Measurements from ENCODE around the gene BOC. TPM values are rescaled to one million over a fixed set of nuclear protein-coding genes. Genes with fewer than 3 reads are reported as not detected.

The BOC gene
- total RNA-seq, 1 experiment from 2014 or later: 7.3 TPM

DNA sequence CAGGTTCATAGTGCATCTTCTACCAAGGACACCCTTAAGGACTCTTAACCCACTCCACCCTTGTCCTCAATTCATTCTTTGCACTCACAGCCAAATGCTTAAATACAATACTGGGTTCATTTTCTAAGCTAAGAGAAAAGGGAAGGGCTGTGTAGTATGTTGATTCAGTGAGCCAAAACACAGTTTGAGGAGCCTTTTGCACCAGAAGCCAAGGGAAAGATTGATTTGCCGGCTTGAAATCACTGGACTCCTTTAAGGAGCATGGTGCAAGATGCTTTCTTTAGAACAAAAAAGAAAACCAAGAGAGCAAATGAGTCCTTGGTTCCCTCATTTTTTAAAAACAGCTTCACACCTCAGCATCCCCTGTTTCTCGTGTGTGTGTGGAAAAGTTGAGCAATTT is 47.8 kb downstream of the BOC start:
- H3K9ac ChIP-seq (ENCODE audit: low read length): no peak overlapping the region
- no peaks in the 10 kb centered on the region for H3K4me1 ChIP-seq (ENCODE audit: insufficient read depth, low read length)
- ATAC-seq: no peak
- no peaks in the 10 kb centered on the region for H3K27me3 ChIP-seq (ENCODE audit: low read length)
- H3K79me2 ChIP-seq (ENCODE audit: low read length): no peaks in the 10 kb centered on the region
- no peak overlapping the region for H2AFZ ChIP-seq (ENCODE audit: low read length)
- TF ChIP-seq EZH2phosphoT487 (IDR thresholded peaks at IDR 0.05; ENCODE audit: borderline replicate concordance, low read length): no peak
- TF ChIP-seq CTCF (conservative IDR thresholded peaks at IDR 0.05; ENCODE audit: low read depth, low read length): no peak
- no peak for TF ChIP-seq EZH2 (IDR thresholded peaks at IDR 0.05; ENCODE audit: low read length, unreplicated experiment)
- intact Hi-C loops (cut with micrococcal nuclease): no loop called here
- H3K36me3 ChIP-seq (ENCODE audit: low read depth, low read length): no peaks in the 10 kb centered on the region
- H3K9me3 ChIP-seq (ENCODE audit: low read length): no peaks in the 10 kb centered on the region
- no peak overlapping the region for H3K4me2 ChIP-seq (ENCODE audit: low read length)
- ChIA-PET POLR2A (ENCODE audit: unreplicated experiment) (no interaction called here), CTCF (no interaction called here)
- no peak for DNase-seq
- H3K4me3 ChIP-seq (ENCODE audit: low read length): no peak overlapping the region
- BruUV-seq (replicated peaks): no TSS peak
- no peaks in the 10 kb centered on the region for H3F3A ChIP-seq (ENCODE audit: low read length, unreplicated experiment)
- H3K27ac ChIP-seq (ENCODE audit: low read length): no peak overlapping the region
- no peaks in the 10 kb centered on the region for H4K20me1 ChIP-seq (ENCODE audit: low read length)
- H3K9me2 ChIP-seq (replicated peaks; ENCODE audit: low read length): no peaks in the 10 kb centered on the region

- H3K79me2 ChIP-seq (ENCODE audit: low read length): no peaks in the 10 kb centered on the region
- H3K27ac ChIP-seq (ENCODE audit: low read length): no peak overlapping the region
- TF ChIP-seq CTCF (conservative IDR thresholded peaks at IDR 0.05; ENCODE audit: low read depth, low read length) (no peak), EZH2phosphoT487 (IDR thresholded peaks at IDR 0.05; ENCODE audit: borderline replicate concordance, low read length) (no peak), EZH2 (IDR thresholded peaks at IDR 0.05; ENCODE audit: low read length, unreplicated experiment) (no peak)
- no peaks in the 10 kb centered on the region for H3K9me2 ChIP-seq (replicated peaks; ENCODE audit: low read length)
- ChIA-PET POLR2A (ENCODE audit: unreplicated experiment) (no interaction called here), CTCF (no interaction called here)
- no peaks in the 10 kb centered on the region for H3K36me3 ChIP-seq (ENCODE audit: low read depth, low read length)
- H3K27me3 ChIP-seq (ENCODE audit: low read length): no peaks in the 10 kb centered on the region
- H3K4me1 ChIP-seq (ENCODE audit: insufficient read depth, low read length): no peaks in the 10 kb centered on the region
- no peaks in the 10 kb centered on the region for H4K20me1 ChIP-seq (ENCODE audit: low read length)
- DNase-seq: no peak
- BruUV-seq (replicated peaks): no TSS peak
- no peak overlapping the region for H3K4me3 ChIP-seq (ENCODE audit: low read length)
- H3F3A ChIP-seq (ENCODE audit: low read length, unreplicated experiment): no peaks in the 10 kb centered on the region
- H3K9ac ChIP-seq (ENCODE audit: low read length): no peak overlapping the region
- H3K9me3 ChIP-seq (ENCODE audit: low read length): no peaks in the 10 kb centered on the region
- no peak overlapping the region for H3K4me2 ChIP-seq (ENCODE audit: low read length)
- intact Hi-C loops (cut with micrococcal nuclease): no loop called here
- no peak overlapping the region for H2AFZ ChIP-seq (ENCODE audit: low read length)
- no peak for ATAC-seq
Measured at GRCh38 chr3:113261063-113261625, 49.8 kb downstream of the BOC start.

DNA sequence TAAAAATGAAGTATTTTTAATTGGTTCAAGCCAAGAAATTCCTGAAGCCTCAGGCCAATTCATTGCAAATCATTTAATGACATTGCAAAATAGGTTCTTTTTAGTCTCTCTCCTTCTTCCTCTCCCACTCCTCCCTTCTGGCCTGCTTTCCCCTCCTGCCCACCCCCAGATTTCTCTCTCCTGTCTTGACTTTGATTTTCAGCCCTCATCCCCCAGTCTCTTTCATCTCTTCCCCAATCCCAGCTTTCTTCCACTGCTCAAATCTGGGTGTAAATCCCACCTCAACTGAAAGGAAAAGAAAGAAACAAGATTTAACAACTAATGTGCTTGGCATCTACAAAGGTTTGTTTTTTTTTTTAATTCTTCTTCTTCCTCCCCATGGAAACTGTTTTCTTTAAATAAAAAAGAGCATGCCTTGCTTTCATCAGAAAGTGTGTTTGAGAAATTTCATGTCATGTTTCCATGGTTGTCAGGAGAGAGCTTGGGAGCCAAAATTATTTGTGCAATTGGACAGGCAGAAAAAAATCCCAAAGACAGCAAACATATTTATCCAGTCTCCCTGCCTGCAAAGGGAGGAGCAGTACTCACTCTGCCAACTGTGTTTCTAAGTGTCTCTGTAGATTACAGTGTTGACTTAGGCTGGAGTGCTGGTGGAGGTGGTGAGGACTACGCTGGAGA is 50.4 kb downstream of the BOC start:
- H3K36me3 ChIP-seq (ENCODE audit: low read depth, low read length): no peaks in the 10 kb centered on the region
- intact Hi-C loops (cut with micrococcal nuclease): no loop called here
- ATAC-seq (peak; percentile 56; the same call in 1 of the 2 replicates), DNase-seq (no peak)
- POLR2A ChIA-PET (ENCODE audit: unreplicated experiment): no interaction called here
- H3K9ac ChIP-seq (ENCODE audit: low read length): no peak overlapping the region
- BruUV-seq (replicated peaks): no TSS peak
- no peaks in the 10 kb centered on the region for H3K27me3 ChIP-seq (ENCODE audit: low read length)
- no peak overlapping the region for H2AFZ ChIP-seq (ENCODE audit: low read length)
- H3K4me2 ChIP-seq (ENCODE audit: low read length): no peak overlapping the region
- H3F3A ChIP-seq (ENCODE audit: low read length, unreplicated experiment): no peaks in the 10 kb centered on the region
- no peak overlapping the region for H3K27ac ChIP-seq (ENCODE audit: low read length)
- H4K20me1 ChIP-seq (ENCODE audit: low read length): no peaks in the 10 kb centered on the region
- H3K4me1 ChIP-seq (ENCODE audit: insufficient read depth, low read length): no peaks in the 10 kb centered on the region
- TF ChIP-seq CTCF (conservative IDR thresholded peaks at IDR 0.05; ENCODE audit: low read depth, low read length) (no peak), EZH2 (IDR thresholded peaks at IDR 0.05; ENCODE audit: low read length, unreplicated experiment) (no peak), EZH2phosphoT487 (IDR thresholded peaks at IDR 0.05; ENCODE audit: borderline replicate concordance, low read length) (no peak)
- no peaks in the 10 kb centered on the region for H3K79me2 ChIP-seq (ENCODE audit: low read length)
- CTCF ChIA-PET: no interaction called here
- no peak overlapping the region for H3K4me3 ChIP-seq (ENCODE audit: low read length)
- H3K9me3 ChIP-seq (ENCODE audit: low read length): no peaks in the 10 kb centered on the region
- H3K9me2 ChIP-seq (replicated peaks; ENCODE audit: low read length): no peaks in the 10 kb centered on the region
